ENCODE data around the gene NFATC1. TPM values are rescaled to one million over a fixed set of nuclear protein-coding genes. Genes with fewer than 3 reads are reported as not detected.

NFATC1 gene
- polyA plus RNA-seq, 1 of the 3 experiments (the other 2 are of a cell fraction): 0.02 TPM

DNA sequence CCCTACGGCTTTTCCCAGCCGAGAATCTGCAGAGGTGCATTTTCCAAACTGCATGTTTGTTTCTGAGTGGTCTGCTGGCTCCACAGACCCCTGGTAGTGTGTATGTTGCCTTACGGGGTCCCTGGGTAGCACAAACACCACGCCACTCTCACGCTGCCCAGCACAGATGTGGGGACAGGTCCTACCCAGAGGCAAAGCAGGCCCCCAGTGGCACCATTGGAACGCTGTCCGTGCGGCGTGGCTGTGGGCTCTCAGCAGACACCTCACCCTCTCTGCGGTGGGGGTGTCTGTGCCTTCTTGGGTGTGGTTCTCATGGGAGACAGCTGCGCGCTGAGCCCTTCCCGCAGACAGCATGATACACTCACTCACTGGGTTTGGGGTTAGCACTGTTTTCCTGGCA is 137.4 kb downstream of the NFATC1 start (continued):
- TF ChIP-seq, protein P1, sequence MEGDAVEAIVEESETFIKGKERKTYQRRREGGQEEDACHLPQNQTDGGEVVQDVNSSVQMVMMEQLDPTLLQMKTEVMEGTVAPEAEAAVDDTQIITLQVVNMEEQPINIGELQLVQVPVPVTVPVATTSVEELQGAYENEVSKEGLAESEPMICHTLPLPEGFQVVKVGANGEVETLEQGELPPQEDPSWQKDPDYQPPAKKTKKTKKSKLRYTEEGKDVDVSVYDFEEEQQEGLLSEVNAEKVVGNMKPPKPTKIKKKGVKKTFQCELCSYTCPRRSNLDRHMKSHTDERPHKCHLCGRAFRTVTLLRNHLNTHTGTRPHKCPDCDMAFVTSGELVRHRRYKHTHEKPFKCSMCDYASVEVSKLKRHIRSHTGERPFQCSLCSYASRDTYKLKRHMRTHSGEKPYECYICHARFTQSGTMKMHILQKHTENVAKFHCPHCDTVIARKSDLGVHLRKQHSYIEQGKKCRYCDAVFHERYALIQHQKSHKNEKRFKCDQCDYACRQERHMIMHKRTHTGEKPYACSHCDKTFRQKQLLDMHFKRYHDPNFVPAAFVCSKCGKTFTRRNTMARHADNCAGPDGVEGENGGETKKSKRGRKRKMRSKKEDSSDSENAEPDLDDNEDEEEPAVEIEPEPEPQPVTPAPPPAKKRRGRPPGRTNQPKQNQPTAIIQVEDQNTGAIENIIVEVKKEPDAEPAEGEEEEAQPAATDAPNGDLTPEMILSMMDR (IDR thresholded peaks at IDR 0.05): no peak

DNA sequence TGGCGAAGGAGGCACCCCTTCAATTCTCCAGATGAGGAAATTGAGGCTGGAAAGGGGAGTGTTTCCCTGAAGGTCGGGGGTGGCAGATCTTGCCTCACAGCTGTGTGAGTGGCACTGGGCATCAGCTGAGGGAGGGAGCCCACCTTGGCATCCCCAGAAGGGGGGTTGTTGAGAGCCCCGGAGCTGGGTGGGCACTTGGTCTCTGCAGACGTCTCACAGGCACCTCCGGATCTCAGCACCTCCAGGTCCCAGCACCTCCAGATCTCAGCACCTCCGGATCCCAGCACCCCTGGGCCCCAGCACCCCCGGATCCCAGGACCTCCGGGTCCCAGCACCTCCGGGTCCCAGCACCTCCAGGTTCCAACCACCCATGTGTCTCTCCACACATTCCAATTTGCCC is 137.9 kb downstream of the NFATC1 start:
- Histone ChIP-seq H3K4me1 (ENCODE audit: control insufficient read depth in 1 of 2, insufficient read depth in 2 of 2, low read depth in 1 of 2, low read length in 1 of 2) (no peaks in the 10 kb centered on the region), H3K9me2 (no peaks in the 10 kb centered on the region), H2AFZ (ENCODE audit: low read depth) (no peak overlapping the region), H3K4me2 (no peak overlapping the region), H3F3A (replicated peaks; ENCODE audit: insufficient read depth) (no peaks in the 10 kb centered on the region), H3K27me3 (ENCODE audit: insufficient read depth) (peaks cover 75% of the 10 kb centered on the region), H3K27ac (ENCODE audit: low read depth in 2 of 2, low read length in 1 of 2) (no peak overlapping the region), H3K4me3 (ENCODE audit: low read depth in 2 of 2, low read length in 1 of 2) (no peak overlapping the region), H3K36me3 (replicated peaks in 1 of 2; ENCODE audit: control insufficient read depth in 1 of 2, insufficient read depth in 2 of 2, low read length in 1 of 2) (no peaks in the 10 kb centered on the region), H3K79me2 (ENCODE audit: insufficient read depth) (no peaks in the 10 kb centered on the region), H3K9me3 (no peaks in the 10 kb centered on the region), H4K20me1 (ENCODE audit: insufficient read depth) (no peaks in the 10 kb centered on the region), H3K9ac (no peak overlapping the region)
- CTCF ChIA-PET: interaction anchor here (0.6 to 1.5 kb wide), 2 partner anchors 154 to 305 kb away, joined by 3 to 4 read pairs; no protein-coding TSS in a partner anchor
- POLR2A ChIA-PET: no interaction called here
- TF ChIP-seq NFIC (IDR thresholded peaks at IDR 0.05; ENCODE audit: borderline replicate concordance) (no peak), RXRA (IDR thresholded peaks at IDR 0.05; ENCODE audit: borderline replicate concordance, low read depth) (no peak), SMC3 (IDR thresholded peaks at IDR 0.05; ENCODE audit: low read depth, low read length) (no peak), REST (IDR thresholded peaks at IDR 0.05; ENCODE audit: low read depth, low read length) (no peak), GABPA (IDR thresholded peaks at IDR 0.05; ENCODE audit: low read depth) (no peak), POLR2AphosphoS5 (IDR thresholded peaks at IDR 0.05; ENCODE audit: low read depth, low read length) (no peak), USF1 (IDR thresholded peaks at IDR 0.05; ENCODE audit: borderline replicate concordance, low read depth) (no peak), RAD21 (IDR thresholded peaks at IDR 0.05; ENCODE audit: low read length) (no peak), NRF1 (IDR thresholded peaks at IDR 0.05; ENCODE audit: low read depth, low read length) (no peak), SIN3A (IDR thresholded peaks at IDR 0.05; ENCODE audit: borderline replicate concordance, low read depth, low read length) (no peak)
- TF ChIP-seq, protein P1 (IDR thresholded peaks at IDR 0.05): no peak
- WGBS (ENCODE audit: low lambda C conversion rate): 20% methylated on average over 2 of the region's 9 CpGs
- DNase-seq: no peak
